ENCODE results near the gene ARL6IP5.

DNA sequence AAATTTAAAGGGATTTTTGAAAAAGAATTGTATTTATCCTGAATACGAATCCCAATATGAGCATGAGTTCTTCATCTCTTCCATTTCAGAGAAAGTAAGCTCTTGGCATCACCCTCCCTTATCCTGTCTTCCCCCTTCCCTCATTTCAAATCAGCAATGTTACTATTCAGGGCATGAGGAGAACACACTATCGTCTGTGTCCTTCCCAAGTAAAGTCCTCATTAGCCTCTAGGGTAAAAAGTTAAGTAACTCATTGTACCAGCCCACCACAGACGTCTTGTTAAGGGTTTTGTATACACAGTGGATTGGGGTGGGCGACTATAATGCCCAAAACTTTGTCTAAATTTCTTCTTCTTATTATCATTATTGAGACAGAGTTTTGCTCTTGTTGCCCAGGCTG lies 14.8 kb downstream of the ARL6IP5 start:
- TF ChIP-seq, protein P1, sequence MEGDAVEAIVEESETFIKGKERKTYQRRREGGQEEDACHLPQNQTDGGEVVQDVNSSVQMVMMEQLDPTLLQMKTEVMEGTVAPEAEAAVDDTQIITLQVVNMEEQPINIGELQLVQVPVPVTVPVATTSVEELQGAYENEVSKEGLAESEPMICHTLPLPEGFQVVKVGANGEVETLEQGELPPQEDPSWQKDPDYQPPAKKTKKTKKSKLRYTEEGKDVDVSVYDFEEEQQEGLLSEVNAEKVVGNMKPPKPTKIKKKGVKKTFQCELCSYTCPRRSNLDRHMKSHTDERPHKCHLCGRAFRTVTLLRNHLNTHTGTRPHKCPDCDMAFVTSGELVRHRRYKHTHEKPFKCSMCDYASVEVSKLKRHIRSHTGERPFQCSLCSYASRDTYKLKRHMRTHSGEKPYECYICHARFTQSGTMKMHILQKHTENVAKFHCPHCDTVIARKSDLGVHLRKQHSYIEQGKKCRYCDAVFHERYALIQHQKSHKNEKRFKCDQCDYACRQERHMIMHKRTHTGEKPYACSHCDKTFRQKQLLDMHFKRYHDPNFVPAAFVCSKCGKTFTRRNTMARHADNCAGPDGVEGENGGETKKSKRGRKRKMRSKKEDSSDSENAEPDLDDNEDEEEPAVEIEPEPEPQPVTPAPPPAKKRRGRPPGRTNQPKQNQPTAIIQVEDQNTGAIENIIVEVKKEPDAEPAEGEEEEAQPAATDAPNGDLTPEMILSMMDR (IDR thresholded peaks at IDR 0.05): no peak
- no peak for TF ChIP-seq POLR2A (IDR thresholded peaks at IDR 0.05)

Data from adrenal gland (tissue), 5 donors.